Endothelial cell of umbilical vein (primary cell): Measurements from ENCODE around the gene ENG.

Source experiments
- EZH2 ChIP-seq: IDR thresholded peaks from 2 replicates; pipeline ENCODE4 v1.6.1; 2012; ENCODE audit warnings: borderline replicate concordance, low read depth, mild to moderate bottlenecking, moderate library complexity, low read length, inconsistent platforms; ENCODE audit not compliant: severe bottlenecking
- FOS ChIP-seq: IDR thresholded peaks from 2 replicates; pipeline ENCODE4 v1.6.1; 2011; ENCODE audit warnings: mild to moderate bottlenecking, low read length, moderate library complexity, borderline replicate concordance; ENCODE audit not compliant: insufficient read depth
- GATA2 ChIP-seq: IDR thresholded peaks from 2 replicates; pipeline ENCODE4 v1.7.0; 2011; ENCODE audit warnings: low read depth, mild to moderate bottlenecking, moderate library complexity, mixed read lengths, low read length; ENCODE audit not compliant: insufficient read length, insufficient read depth
- JUN ChIP-seq: IDR thresholded peaks from 2 replicates; pipeline ENCODE4 v1.6.1; 2011; ENCODE audit warnings: borderline replicate concordance, low read depth; ENCODE audit not compliant: insufficient read length, insufficient read depth
- MYC ChIP-seq: IDR thresholded peaks from one replicate; pipeline ENCODE4 v1.6.1; 2011; ENCODE audit warnings: mild to moderate bottlenecking, low read depth, low read length
- POLR2A ChIP-seq: IDR thresholded peaks from 2 replicates; pipeline ENCODE4 v1.6.1; 2012; ENCODE audit warnings: low read depth, mild to moderate bottlenecking, control low read depth, low read length
- POLR2AphosphoS5 ChIP-seq: IDR thresholded peaks from 2 replicates; pipeline ENCODE4 v1.6.1; 2012; ENCODE audit warnings: low read depth, mild to moderate bottlenecking, control low read depth, low read length, moderate library complexity; ENCODE audit not compliant: insufficient read depth
- TF ChIP-seq, protein P1 (sequence below), 2 donors: IDR thresholded peaks; 1 replicate in 1 of 2; 2 replicates in 1 of 2; pipeline ENCODE4 v1.5.1; 2011; ENCODE audit warnings: low read length in 2 of 2, mild to moderate bottlenecking in 2 of 2, moderate library complexity in 2 of 2, control low read depth in 1 of 2, inconsistent platforms in 1 of 2, low read depth in 1 of 2; ENCODE audit not compliant: insufficient read depth in 1 of 2; ENCODE audit errors: extremely low read depth in 1 of 2
- TF ChIP-seq, protein P2 (sequence below): IDR thresholded peaks from 2 replicates; pipeline ENCODE4 v1.6.1; 2011; ENCODE audit not compliant: insufficient read depth, insufficient read length

DNA sequence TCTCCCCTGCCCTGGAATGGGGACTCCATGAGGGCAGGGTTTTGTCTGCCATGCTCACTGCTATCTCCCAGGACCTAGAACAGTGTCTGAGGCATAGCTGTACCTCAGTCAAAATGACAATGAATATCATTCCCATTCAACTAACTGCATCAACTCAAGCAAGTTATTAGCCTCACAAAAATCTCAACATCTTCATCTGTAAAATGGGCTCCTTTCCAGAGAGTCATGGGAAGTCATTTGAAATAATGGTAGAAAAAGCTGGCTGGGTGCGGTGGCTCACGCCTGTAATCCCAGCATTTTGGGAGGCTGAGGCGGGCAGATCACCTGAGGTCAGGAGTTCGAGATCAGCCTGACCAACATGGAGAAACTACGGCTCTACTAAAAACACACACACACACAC, 85.4 kb downstream of the ENG start:
- TF ChIP-seq POLR2AphosphoS5 = no peak
- TF ChIP-seq, protein P1, sequence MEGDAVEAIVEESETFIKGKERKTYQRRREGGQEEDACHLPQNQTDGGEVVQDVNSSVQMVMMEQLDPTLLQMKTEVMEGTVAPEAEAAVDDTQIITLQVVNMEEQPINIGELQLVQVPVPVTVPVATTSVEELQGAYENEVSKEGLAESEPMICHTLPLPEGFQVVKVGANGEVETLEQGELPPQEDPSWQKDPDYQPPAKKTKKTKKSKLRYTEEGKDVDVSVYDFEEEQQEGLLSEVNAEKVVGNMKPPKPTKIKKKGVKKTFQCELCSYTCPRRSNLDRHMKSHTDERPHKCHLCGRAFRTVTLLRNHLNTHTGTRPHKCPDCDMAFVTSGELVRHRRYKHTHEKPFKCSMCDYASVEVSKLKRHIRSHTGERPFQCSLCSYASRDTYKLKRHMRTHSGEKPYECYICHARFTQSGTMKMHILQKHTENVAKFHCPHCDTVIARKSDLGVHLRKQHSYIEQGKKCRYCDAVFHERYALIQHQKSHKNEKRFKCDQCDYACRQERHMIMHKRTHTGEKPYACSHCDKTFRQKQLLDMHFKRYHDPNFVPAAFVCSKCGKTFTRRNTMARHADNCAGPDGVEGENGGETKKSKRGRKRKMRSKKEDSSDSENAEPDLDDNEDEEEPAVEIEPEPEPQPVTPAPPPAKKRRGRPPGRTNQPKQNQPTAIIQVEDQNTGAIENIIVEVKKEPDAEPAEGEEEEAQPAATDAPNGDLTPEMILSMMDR (IDR thresholded peaks at IDR 0.05; ENCODE audit: extremely low read depth in 1 of 2, insufficient read depth in 1 of 2, low read depth in 1 of 2, low read length in 2 of 2) = no peak
- no peak for TF ChIP-seq POLR2A
- TF ChIP-seq EZH2 = no peak
- TF ChIP-seq, protein P2, sequence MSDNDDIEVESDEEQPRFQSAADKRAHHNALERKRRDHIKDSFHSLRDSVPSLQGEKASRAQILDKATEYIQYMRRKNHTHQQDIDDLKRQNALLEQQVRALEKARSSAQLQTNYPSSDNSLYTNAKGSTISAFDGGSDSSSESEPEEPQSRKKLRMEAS = no peak
- TF ChIP-seq MYC = no peak
- no peak for TF ChIP-seq FOS
- TF ChIP-seq GATA2 = no peak
- no peak for TF ChIP-seq JUN
